Stimulated activated naive CD8-positive, alpha-beta T cell treated with anti-CD3 and anti-CD28 coated beads, Interleukin-15, Interleukin-2, amounts not matched to agents 100 ng/mL and 50 ng/mL, for 24 hours (primary cell): ENCODE measurements around the gene SCN5A.

Source experiments
- H3K27ac Mint-ChIP-seq: one replicate; pipeline ENCODE4 v1.8.0; 2021; ENCODE audit warnings: mild to moderate bottlenecking, mixed read lengths
- H3K27me3 Mint-ChIP-seq: one replicate; pipeline ENCODE4 v1.8.0; 2021; ENCODE audit warnings: mixed read lengths
- H3K36me3 Mint-ChIP-seq: one replicate; pipeline ENCODE4 v1.8.0; 2021; ENCODE audit warnings: low read depth, mixed read lengths
- H3K4me1 Mint-ChIP-seq: one replicate; pipeline ENCODE4 v1.8.0; 2021; ENCODE audit warnings: low read depth, mixed read lengths
- H3K4me3 Mint-ChIP-seq: one replicate; pipeline ENCODE4 v1.8.0; 2021; ENCODE audit warnings: mild to moderate bottlenecking, mixed read lengths
- H3K9me3 Mint-ChIP-seq: one replicate; pipeline ENCODE4 v1.8.0; 2021; ENCODE audit warnings: mixed read lengths

The SCN5A gene

GRCh38 chr3:38606561-38606960 is 42.9 kb downstream of the SCN5A start:
- Mint-ChIP-seq H3K4me3 (no peak overlapping the region), H3K9me3 (no peaks in the 10 kb centered on the region)

GRCh38 chr3:38605981-38606380 is 43.5 kb downstream of the SCN5A start:
- Mint-ChIP-seq H3K27ac (no peak overlapping the region), H3K4me1 (no peaks in the 10 kb centered on the region), H3K36me3 (no peaks in the 10 kb centered on the region), H3K27me3 (no peaks in the 10 kb centered on the region), H3K4me3 (no peak overlapping the region), H3K9me3 (no peaks in the 10 kb centered on the region)

More at GRCh38 chr3:38606561-38606960, 42.9 kb downstream of the SCN5A start:
- no peaks in the 10 kb centered on the region for H3K36me3 Mint-ChIP-seq
- H3K27ac Mint-ChIP-seq: no peak overlapping the region
- H3K4me1 Mint-ChIP-seq: no peaks in the 10 kb centered on the region
- no peaks in the 10 kb centered on the region for H3K27me3 Mint-ChIP-seq

GRCh38 chr3:38604246-38604645 is 45.2 kb downstream of the SCN5A start:
- Mint-ChIP-seq H3K9me3 (no peaks in the 10 kb centered on the region), H3K27ac (no peak overlapping the region), H3K36me3 (no peaks in the 10 kb centered on the region), H3K27me3 (no peaks in the 10 kb centered on the region), H3K4me3 (no peak overlapping the region), H3K4me1 (no peaks in the 10 kb centered on the region)

DNA sequence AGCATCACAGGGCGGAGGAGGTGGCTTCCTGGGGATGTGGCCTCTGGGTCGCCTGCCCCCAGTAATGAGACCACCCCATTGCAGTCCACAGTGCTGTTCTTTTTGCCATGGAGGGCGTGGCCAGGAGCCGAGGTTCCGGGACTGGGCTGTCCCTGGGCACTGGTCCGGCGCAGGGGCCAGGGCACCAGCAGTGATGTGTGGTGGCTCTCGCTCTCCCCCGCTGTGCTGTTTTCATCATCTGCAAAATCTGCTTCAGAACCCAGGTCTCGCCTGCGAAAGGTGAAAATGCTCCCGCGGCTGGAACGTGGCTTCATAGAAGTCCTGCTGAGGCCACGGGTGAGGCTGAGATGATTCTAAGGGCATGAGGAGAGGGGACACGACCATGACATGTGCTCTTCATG is 45.8 kb downstream of the SCN5A start:
- Mint-ChIP-seq H3K4me1 (no peaks in the 10 kb centered on the region), H3K27ac (no peak overlapping the region), H3K9me3 (no peaks in the 10 kb centered on the region), H3K4me3 (no peak overlapping the region), H3K27me3 (no peaks in the 10 kb centered on the region), H3K36me3 (no peaks in the 10 kb centered on the region)

DNA sequence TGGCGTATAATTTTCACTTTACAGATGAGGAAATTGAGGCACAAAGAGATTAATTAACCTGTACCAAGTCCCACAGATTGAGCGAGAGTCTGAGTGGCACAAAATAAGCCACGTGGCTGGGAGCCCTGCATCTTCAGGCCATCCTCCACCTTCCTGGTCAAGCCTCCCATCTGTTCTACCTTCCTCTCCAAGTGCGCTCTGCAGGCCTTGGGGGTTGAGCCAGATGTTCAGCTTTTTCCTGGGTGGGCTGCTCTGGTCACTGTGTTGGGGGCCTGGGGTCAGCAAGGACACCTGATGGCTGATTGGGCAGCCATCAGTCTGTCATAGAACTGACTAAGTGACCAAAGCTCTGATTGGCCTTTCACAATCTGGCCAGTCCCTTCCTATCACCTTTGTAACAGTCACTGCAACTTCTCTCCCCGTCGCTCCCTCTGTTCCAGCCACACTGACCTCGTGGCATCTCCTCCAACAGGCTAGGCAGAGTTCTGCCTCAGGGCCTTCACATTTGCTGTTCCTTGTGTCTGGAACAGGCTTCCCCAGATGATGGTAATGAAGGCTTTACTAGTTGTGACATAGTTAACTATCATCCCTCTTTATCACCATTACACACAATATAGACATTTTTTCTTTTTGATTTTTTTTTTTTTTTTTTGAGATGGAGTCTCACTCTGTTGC is 46.8 kb downstream of the SCN5A start:
- H3K27me3 Mint-ChIP-seq: peaks cover 9% of the 10 kb centered on the region
- H3K4me3 Mint-ChIP-seq: no peak overlapping the region
- H3K27ac Mint-ChIP-seq: no peak overlapping the region
- no peaks in the 10 kb centered on the region for H3K36me3 Mint-ChIP-seq
- no peaks in the 10 kb centered on the region for H3K9me3 Mint-ChIP-seq
- no peaks in the 10 kb centered on the region for H3K4me1 Mint-ChIP-seq

- no peak overlapping the region for H3K27ac Mint-ChIP-seq
Measured at GRCh38 chr3:38601956-38602550, 47.4 kb downstream of the SCN5A start.

DNA sequence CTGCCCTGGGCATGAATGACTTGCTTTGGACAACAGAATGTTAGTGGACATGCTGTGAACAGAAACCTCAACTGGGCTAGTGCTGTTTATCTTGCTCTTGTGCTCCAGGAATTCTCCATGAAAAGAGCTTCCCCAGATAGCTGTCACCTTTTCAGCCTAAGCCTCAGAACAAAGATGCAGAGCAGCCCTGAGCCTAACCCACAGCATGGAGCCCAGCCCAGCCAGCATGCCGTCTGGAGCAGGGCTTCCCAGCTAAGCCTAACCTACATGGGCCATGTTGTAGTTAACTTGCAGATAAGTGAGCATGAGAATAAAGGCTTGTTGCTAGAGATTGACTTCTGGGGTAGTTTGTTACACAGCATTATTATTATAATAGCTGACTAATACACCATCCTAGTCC is 48.9 kb downstream of the SCN5A start:
- H3K4me1 Mint-ChIP-seq: no peaks in the 10 kb centered on the region
- H3K9me3 Mint-ChIP-seq: no peaks in the 10 kb centered on the region
- peaks cover 9% of the 10 kb centered on the region for H3K27me3 Mint-ChIP-seq
- no peak overlapping the region for H3K27ac Mint-ChIP-seq
- no peaks in the 10 kb centered on the region for H3K36me3 Mint-ChIP-seq
- no peak overlapping the region for H3K4me3 Mint-ChIP-seq

More at GRCh38 chr3:38601956-38602550, 47.4 kb downstream of the SCN5A start:
- H3K27me3 Mint-ChIP-seq: peaks cover 9% of the 10 kb centered on the region
- H3K9me3 Mint-ChIP-seq: no peaks in the 10 kb centered on the region
- H3K4me1 Mint-ChIP-seq: no peaks in the 10 kb centered on the region
- H3K36me3 Mint-ChIP-seq: no peaks in the 10 kb centered on the region
- no peak overlapping the region for H3K4me3 Mint-ChIP-seq

DNA sequence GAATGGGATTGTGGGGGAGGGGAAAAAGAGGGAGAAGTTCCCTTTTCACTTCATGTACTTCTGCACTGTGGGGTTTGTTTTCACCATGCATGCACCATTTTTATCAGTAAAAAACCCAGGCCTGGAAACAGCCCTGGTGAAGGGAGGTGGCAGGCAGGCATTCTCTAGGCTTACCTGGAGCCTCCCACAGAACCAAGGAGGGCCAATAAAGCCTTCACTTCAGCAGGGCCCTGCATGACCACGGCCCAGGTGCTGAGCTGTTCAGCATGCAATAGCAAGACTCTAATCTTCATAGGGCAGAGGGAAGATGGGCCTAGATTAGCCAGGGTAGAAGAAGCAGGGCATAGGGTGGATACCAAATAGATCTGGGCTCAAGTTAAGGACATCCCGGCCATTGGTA is 49.6 kb downstream of the SCN5A start:
- Mint-ChIP-seq H3K4me3 (no peak overlapping the region), H3K36me3 (no peaks in the 10 kb centered on the region), H3K27me3 (peaks cover 15% of the 10 kb centered on the region), H3K4me1 (no peaks in the 10 kb centered on the region), H3K27ac (no peak overlapping the region), H3K9me3 (no peaks in the 10 kb centered on the region)

DNA sequence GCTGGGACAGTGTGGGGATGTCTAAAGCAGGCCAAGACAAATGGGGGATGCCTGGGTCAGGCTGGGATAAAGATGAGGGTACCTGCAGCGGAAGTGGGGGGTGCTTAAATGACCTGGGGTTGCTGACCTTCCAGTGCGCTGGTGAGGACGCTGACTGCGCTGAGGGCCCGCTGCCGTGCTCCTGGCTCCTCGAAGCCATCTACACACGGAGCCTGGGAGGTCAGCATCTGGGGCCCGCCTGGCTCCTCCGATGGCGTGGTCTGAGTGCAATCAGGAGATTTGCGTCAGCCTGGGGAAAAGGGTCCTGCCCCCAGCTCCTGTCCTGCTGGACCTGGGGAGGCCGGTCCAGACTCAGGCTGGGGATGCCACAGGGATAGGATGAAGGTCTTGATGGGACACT is 50.7 kb downstream of the SCN5A start:
- Mint-ChIP-seq H3K27ac (no peak overlapping the region), H3K36me3 (no peaks in the 10 kb centered on the region)

DNA sequence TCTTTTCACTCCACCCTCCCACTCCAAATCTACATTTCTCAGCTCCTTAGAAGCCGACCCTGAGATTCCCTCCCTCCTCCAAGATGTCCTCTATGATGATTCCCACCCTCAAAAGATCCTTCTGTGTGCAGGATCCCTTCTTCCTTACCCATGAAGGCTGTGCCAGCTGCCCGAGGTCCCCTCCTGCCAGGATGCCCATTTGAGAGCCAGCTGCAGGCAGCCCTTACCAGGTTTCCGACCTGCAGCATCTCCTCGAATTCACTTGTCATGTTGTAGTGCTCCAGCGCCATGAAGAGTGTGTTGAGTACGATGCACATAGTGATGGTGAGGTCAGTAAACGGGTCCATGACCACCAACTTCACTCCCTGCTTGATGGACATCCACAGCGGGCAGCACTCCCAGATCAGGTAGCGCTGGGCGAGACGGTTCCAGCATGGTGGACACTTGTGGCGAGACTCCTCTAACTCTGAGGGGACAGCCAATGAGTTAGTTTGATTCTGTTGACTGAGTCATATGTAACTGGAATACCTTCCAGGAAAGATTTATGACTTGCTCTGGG is 51.9 kb downstream of the SCN5A start:
- no peak overlapping the region for H3K4me3 Mint-ChIP-seq
- H3K4me1 Mint-ChIP-seq: no peaks in the 10 kb centered on the region
- peaks cover 26% of the 10 kb centered on the region for H3K27me3 Mint-ChIP-seq
- no peaks in the 10 kb centered on the region for H3K9me3 Mint-ChIP-seq
- H3K27ac Mint-ChIP-seq: no peak overlapping the region
- no peaks in the 10 kb centered on the region for H3K36me3 Mint-ChIP-seq

More for the DNA sequence above, 50.7 kb downstream of the SCN5A start:
- Mint-ChIP-seq H3K4me1 (no peaks in the 10 kb centered on the region), H3K27me3 (peaks cover 23% of the 10 kb centered on the region), H3K4me3 (no peak overlapping the region), H3K9me3 (no peaks in the 10 kb centered on the region)

DNA sequence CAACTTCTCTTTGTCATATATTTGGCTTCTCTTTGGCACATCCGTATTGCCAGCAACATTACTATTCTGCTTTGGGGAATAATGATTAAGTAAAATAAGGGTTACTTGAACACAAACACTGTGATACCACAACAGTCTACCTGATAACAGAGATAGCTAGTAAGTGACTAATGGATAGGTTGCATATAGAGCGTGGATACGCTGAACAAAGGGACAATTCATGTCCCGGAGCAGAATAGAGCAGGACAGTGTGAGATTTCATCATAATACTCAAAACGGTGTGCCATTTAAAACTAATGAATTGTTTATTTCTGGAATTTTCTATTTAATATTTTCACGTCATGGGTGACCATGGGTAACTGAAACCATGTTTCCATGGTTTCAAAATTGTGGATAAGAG is 54.1 kb downstream of the SCN5A start:
- Mint-ChIP-seq H3K4me1 (no peaks in the 10 kb centered on the region), H3K27ac (no peak overlapping the region), H3K9me3 (no peaks in the 10 kb centered on the region), H3K36me3 (no peaks in the 10 kb centered on the region), H3K4me3 (no peak overlapping the region), H3K27me3 (peaks cover 35% of the 10 kb centered on the region)

DNA sequence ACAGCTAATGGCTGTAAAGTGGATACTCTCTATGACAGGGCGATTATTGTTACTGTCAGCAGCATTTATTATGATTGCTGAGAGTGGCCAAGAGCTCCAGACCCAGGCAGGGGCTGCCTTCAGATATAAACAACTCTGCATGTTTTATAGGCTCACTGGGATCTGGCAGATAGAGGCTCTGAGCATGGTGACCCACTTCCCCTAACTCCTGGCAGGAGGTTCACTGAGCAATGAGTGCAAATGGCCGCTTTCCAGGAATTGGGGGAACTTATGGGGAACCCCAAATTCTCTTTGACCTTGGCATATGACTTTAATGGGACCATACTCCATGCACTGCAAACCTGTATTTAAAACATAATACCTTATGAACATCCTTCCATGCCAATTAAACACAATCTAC is 59.0 kb downstream of the SCN5A start:
- Mint-ChIP-seq H3K4me3 (no peak overlapping the region), H3K9me3 (no peaks in the 10 kb centered on the region), H3K27ac (no peak overlapping the region), H3K4me1 (no peaks in the 10 kb centered on the region), H3K36me3 (no peaks in the 10 kb centered on the region), H3K27me3 (peaks cover 26% of the 10 kb centered on the region)

DNA sequence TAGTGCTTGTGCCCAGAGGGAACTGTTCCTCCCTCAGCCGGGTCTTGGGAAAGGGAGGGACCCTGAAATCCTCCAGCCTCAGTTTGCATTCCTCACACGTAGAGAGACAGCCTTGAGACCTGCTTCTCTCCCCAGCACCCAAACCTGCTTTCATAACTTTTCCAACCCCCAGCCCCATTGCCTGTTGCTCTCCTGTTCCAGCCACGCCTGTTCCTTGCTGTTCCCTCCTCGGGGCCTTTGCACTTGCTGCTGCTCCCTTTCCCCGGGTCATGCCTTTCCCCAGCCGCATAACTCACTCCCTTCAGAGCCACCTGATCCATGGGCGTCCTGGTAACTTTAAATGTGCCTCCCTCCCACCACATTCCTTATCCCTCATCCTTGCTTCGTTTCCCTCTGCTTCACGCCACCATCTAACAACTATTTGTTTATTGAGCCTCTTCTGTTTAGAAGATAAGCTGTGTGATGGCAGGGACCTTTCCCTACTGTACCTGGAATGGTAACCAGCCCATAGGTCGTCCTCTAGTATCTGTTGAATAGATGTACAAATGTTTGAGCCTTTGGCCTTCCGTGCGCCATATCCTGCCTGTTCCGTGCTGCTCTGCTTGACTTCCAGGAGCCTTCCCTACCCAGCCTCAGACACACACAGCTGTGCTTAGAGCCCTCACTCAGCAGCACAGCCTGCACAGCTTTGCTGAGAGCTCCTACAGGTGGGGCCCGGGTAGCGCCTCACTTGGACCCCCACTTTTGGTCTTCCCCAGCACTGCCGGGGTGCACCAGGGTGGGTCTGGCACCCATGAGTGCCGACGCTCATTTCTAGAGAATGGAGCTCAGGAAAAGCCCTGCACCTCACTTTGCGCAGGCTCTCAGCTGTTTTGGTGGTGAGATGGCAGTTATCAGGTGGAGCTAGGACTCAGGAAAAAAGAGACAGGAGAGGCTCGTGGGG is 60.2 kb downstream of the SCN5A start:
- Mint-ChIP-seq H3K27me3 (peaks cover 14% of the 10 kb centered on the region), H3K4me3 (no peak overlapping the region), H3K27ac (no peak overlapping the region), H3K4me1 (no peaks in the 10 kb centered on the region), H3K9me3 (no peaks in the 10 kb centered on the region), H3K36me3 (no peaks in the 10 kb centered on the region)

DNA sequence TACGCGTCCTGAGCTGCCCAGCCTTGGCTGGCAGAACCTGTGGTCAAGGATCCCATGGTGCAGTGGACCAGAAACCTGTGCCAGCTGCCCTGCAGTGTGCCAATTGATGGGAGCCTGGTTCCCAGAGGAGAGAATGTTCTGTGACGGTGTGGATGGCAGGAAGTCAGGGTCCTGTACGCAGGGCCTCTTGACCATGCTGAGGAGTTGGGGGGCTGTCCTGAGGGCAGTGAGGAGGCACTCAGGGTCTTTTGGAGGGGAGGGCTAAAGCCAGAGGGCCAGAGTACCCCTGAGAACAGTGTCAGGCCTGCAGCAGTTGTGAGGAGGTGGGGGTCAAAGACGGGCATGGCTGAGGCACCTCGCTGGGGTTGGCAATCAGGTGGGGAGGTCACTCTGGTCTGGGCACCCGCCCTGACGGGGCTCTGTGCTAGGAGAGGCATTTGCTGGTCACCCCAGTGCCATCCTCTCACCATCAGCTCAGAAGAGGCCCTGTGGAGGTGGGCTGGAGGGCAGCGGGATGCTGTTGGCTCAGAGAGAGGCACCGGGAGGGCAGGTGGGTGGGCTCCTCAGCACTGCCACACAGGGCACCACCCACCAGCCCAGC is 61.0 kb downstream of the SCN5A start:
- Mint-ChIP-seq H3K4me3 (no peak overlapping the region), H3K27ac (no peak overlapping the region)

More for the DNA sequence above, 61.0 kb downstream of the SCN5A start:
- Mint-ChIP-seq H3K9me3 (no peaks in the 10 kb centered on the region), H3K27me3 (peaks cover 9% of the 10 kb centered on the region), H3K36me3 (no peaks in the 10 kb centered on the region), H3K4me1 (no peaks in the 10 kb centered on the region)
